Measurements from ENCODE around the gene AKR1C3. TPM values are rescaled to one million over a fixed set of nuclear protein-coding genes. Genes with fewer than 3 reads are reported as not detected.

AKR1C3 gene
- total and polyA plus RNA-seq, 2 of the 4 experiments (the other 2 are of a cell fraction), result 0.18 to 0.51 TPM

GRCh38 chr10:5146920-5147254 lies 52.7 kb downstream of the AKR1C3 start:
- Histone ChIP-seq H3K23ac (ENCODE audit: low read depth, low read length) (no peak overlapping the region), H4K20me1 (ENCODE audit: insufficient read depth, low read length) (no peaks in the 10 kb centered on the region), H3K4me3 (ENCODE audit: insufficient read depth, low read depth, low read length) (no peak overlapping the region), H3K79me1 (ENCODE audit: low read depth in 1 of 2, low read length in 2 of 2) (no peaks in the 10 kb centered on the region), H2BK20ac (ENCODE audit: low read depth, low read length) (no peak overlapping the region), H4K8ac (ENCODE audit: low read depth in 2 of 2, low read length in 2 of 2) (no peak overlapping the region), H3K9me3 (ENCODE audit: control insufficient read depth, insufficient read depth, low read length) (no peaks in the 10 kb centered on the region; the same call in 1 of the 2 replicates), H2BK120ac (ENCODE audit: low read depth, low read length) (no peak overlapping the region), H3K14ac (replicated peaks; ENCODE audit: low read depth, low read length) (no peak overlapping the region), H3K56ac (ENCODE audit: extremely low read depth, insufficient read depth, low read length) (no peak overlapping the region), H3K4me1 (ENCODE audit: control insufficient read depth, insufficient read depth, low read length) (no peaks in the 10 kb centered on the region), H2BK15ac (ENCODE audit: low read depth, low read length) (no peak overlapping the region), H4K5ac (ENCODE audit: low read depth, low read length) (no peak overlapping the region), H2AK9ac (replicated peaks; ENCODE audit: low read depth, low read length, poor library complexity) (no peak overlapping the region), H3K4me2 (ENCODE audit: low read depth, low read length) (no peak overlapping the region), H3K27ac (ENCODE audit: insufficient read depth, low read length) (no peak overlapping the region), H3K18ac (ENCODE audit: low read depth, low read length) (no peak overlapping the region), H3K9me1 (ENCODE audit: insufficient read depth, low read length) (no peaks in the 10 kb centered on the region), H3K36me3 (ENCODE audit: control insufficient read depth, insufficient read depth, low read length) (no peaks in the 10 kb centered on the region), H2BK5ac (ENCODE audit: low read depth, low read length, poor library complexity, severe bottlenecking) (no peak overlapping the region), H3K27me3 (ENCODE audit: control insufficient read depth, insufficient read depth, low read length) (no peaks in the 10 kb centered on the region), H3K4ac (ENCODE audit: low read depth, low read length) (no peak overlapping the region), H2AK5ac (ENCODE audit: low read depth, low read length) (no peak overlapping the region), H4K91ac (ENCODE audit: insufficient read depth, low read depth, low read length) (no peak overlapping the region), H2AFZ (replicated peaks; ENCODE audit: low read length, poor library complexity) (no peak overlapping the region), H3K9ac (ENCODE audit: low read depth, low read length) (no peak overlapping the region)
- ATAC-seq (ENCODE audit: low read depth) (no peak), DNase-seq (no peak)
- in situ Hi-C loops (cut with MboI; ENCODE audit: low sequenced_read_pairs), result no loop called here
- ChIA-PET POLR2A (ENCODE audit: unreplicated experiment) (no interaction called here), CTCF (no interaction called here)
- no peak for TF ChIP-seq MXI1 (IDR thresholded peaks at IDR 0.05; ENCODE audit: borderline replicate concordance, low read depth, low read length)
- TF ChIP-seq CTCF (conservative IDR thresholded peaks at IDR 0.05; ENCODE audit: low read depth, low read length), result no peak
- no peak for TF ChIP-seq RFX5 (IDR thresholded peaks at IDR 0.05; ENCODE audit: low read depth, low read length)
- no peak for TF ChIP-seq FOS (IDR thresholded peaks at IDR 0.05; ENCODE audit: low read depth, low read length)
- TF ChIP-seq SMC3 (IDR thresholded peaks at IDR 0.05; ENCODE audit: low read depth, low read length), result no peak
- WGBS, 2 experiments (ENCODE audit: extremely low coverage in 2 of 2, insufficient read length in 1 of 2), result 20% methylated on average over 1 of the region's 5 CpGs; no CpG with 5 or more reads in 1 of the 2 experiments
- intact Hi-C loops (cut with micrococcal nuclease), result loop anchor here (2.0 to 10.0 kb wide), 2 partner anchors 48 to 72 kb away; partner anchors contain the start of gene AKR1C4
- BruUV-seq (replicated peaks), result no TSS peak
- dilution Hi-C loops (cut with HindIII; ENCODE audit: low sequenced_read_pairs, unreplicated experiment), result no loop called here
